HepG2 (cell line): Measurements from ENCODE around the gene RPGRIP1. TPM values are rescaled to one million over a fixed set of nuclear protein-coding genes. Genes with fewer than 3 reads are reported as not detected.

ENCODE experiments used
- CC2D1A ChIP-seq: sonication (generic); formaldehyde crosslinking; IDR thresholded peaks from 2 replicates; pipeline ENCODE4 v1.8.1; 2023; ENCODE audit warnings: mild to moderate bottlenecking, missing genetic modification reagents
- FOXA1 ChIP-seq, 2 experiments: fragments of 450-650 bp in 1 of 2; sonication (generic) in 1 of 2; formaldehyde crosslinking in 1 of 2; IDR thresholded peaks; 2 replicates each; pipeline versions ENCODE4 v1.4.0 to v1.6.1; 2016 to 2020; ENCODE audit warnings: missing genetic modification reagents in 1 of 2
- KLF15 ChIP-seq: sonication (generic); formaldehyde crosslinking; IDR thresholded peaks from 2 replicates; pipeline ENCODE4 v1.8.1; 2023; ENCODE audit warnings: borderline replicate concordance, mild to moderate bottlenecking, inconsistent platforms, missing genetic modification reagents, mixed read lengths
- PRMT3 ChIP-seq: sonication (generic); formaldehyde crosslinking; IDR thresholded peaks from 2 replicates; pipeline ENCODE4 v1.8.1; 2022; ENCODE audit warnings: low read depth, mild to moderate bottlenecking, moderate library complexity, missing genetic modification reagents, borderline replicate concordance
- XRCC5 ChIP-seq: fragments of 200-400 bp; formaldehyde crosslinking; optimal IDR thresholded peaks from 2 replicates; pipeline ENCODE3; 2017; ENCODE audit warnings: mild to moderate bottlenecking, low read length
- ZBTB1 ChIP-seq: sonication (generic); formaldehyde crosslinking; IDR thresholded peaks from 2 replicates; pipeline ENCODE4 v1.4.0; 2020; ENCODE audit warnings: missing genetic modification reagents, borderline replicate concordance
- ZFP82 ChIP-seq: sonication (generic); formaldehyde crosslinking; IDR thresholded peaks from 2 replicates; pipeline ENCODE4 v1.5.1; 2020; ENCODE audit warnings: mild to moderate bottlenecking, missing genetic modification reagents, borderline replicate concordance
- polyA plus RNA-seq, 8 experiments: library from polyadenylated mRNA; depleted of rRNA in 3 of 8; stranded (reverse) in 7 of 8; unstranded in 1 of 8; fragments of >200 nt; fragmentation: Illumina TruSeq in 4 of 8; extraction: Trizol in 4 of 8; gene quantifications; 2 replicates each; pipeline versions ENCODE4 v1.2.1 to v1.2.3, GENCODE V29; 2011 to 2016; ENCODE audit warnings: low read depth in 4 of 8, missing spikeins in 1 of 8, mixed read lengths in 1 of 8; ENCODE audit not compliant: insufficient read depth in 1 of 8
- total RNA-seq, 5 experiments: library from RNA; depleted of rRNA; stranded (reverse); fragments of >200 nt; fragmentation: Illumina TruSeq; extraction: Trizol; gene quantifications; 2 replicates each; pipeline ENCODE4 v1.2.3, GENCODE V29; 2016; ENCODE audit warnings: low read depth in 1 of 5
- TF ChIP-seq, protein P1 (sequence below): sonication (generic); formaldehyde crosslinking; IDR thresholded peaks from 2 replicates; pipeline ENCODE4 v1.4.0; 2020; ENCODE audit warnings: missing genetic modification reagents; ENCODE audit errors: not compliant biosample characterization
- TF ChIP-seq, protein P2 (sequence below): sonication (generic); formaldehyde crosslinking; IDR thresholded peaks from 2 replicates; pipeline ENCODE4 v1.4.0; 2020; ENCODE audit warnings: missing genetic modification reagents, borderline replicate concordance
- TF ChIP-seq, protein P3 (sequence below): sonication (generic); formaldehyde crosslinking; IDR thresholded peaks from 2 replicates; pipeline ENCODE4 v1.5.0; 2020; ENCODE audit warnings: missing genetic modification reagents
- TF ChIP-seq, protein P4 (sequence below): sonication (generic); formaldehyde crosslinking; IDR thresholded peaks from 2 replicates; pipeline ENCODE4 v1.5.1; 2020; ENCODE audit warnings: missing genetic modification reagents, mild to moderate bottlenecking, borderline replicate concordance
- TF ChIP-seq, protein P5 (sequence below): sonication (generic); formaldehyde crosslinking; IDR thresholded peaks from 2 replicates; pipeline ENCODE4 v1.4.0; 2020; ENCODE audit warnings: missing genetic modification reagents, borderline replicate concordance
- TF ChIP-seq, protein P6 (sequence below): IDR thresholded peaks from 2 replicates; pipeline ENCODE4 v1.6.1; 2016; ENCODE audit warnings: low read depth, control low read depth

The RPGRIP1 gene
- total and polyA plus RNA-seq, 2 of the 13 experiments (the other 11 are each of a cell fraction or from before 2014, with no cell fraction given): 0.13 to 1.1 TPM

DNA sequence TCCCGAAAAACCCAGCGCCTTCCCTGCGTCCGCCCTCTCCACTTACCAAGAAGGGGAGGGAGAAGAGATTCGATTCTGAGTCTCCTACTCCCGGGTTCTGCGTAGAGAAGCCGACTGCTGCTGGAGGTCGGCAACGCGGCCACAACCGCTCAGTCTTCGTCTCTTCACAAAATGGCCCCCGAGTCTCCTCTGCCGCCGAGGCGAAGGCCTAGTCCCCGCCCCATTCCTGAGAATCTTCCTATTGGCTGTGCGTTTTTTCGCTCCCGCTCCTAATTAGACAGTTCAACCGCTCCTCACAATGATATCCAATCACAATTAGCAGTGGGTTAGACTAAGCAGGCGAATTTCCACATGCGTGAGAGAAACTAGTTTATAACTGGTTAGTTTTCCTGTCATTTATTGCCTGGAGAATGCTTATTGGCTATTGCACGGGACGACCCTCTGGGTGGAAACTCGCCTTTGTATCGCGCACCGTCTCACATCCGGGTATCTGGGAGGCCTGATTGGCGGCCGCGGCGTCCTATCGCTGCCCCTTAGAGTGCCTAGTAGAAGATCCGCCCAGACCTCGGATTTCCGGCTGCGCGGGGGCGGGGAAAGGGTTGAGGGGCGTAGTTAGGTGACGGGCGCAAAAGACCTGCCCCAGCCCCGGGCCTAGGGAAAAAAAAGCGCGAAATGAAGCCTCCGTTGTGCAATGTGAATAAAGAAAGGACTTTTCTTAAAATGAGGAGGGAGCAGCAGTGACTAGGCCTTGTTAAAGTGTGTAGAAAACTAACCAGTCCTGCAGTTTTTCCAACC, 10.4 kb upstream of the RPGRIP1 start, which contains the start of gene HNRNPC (continued):
- TF ChIP-seq, protein P1, sequence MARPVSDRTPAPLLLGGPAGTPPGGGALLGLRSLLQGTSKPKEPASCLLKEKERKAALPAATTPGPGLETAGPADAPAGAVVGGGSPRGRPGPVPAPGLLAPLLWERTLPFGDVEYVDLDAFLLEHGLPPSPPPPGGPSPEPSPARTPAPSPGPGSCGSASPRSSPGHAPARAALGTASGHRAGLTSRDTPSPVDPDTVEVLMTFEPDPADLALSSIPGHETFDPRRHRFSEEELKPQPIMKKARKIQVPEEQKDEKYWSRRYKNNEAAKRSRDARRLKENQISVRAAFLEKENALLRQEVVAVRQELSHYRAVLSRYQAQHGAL (CRISPR knock-in tag): peak; percentile 94
- TF ChIP-seq, protein P2, sequence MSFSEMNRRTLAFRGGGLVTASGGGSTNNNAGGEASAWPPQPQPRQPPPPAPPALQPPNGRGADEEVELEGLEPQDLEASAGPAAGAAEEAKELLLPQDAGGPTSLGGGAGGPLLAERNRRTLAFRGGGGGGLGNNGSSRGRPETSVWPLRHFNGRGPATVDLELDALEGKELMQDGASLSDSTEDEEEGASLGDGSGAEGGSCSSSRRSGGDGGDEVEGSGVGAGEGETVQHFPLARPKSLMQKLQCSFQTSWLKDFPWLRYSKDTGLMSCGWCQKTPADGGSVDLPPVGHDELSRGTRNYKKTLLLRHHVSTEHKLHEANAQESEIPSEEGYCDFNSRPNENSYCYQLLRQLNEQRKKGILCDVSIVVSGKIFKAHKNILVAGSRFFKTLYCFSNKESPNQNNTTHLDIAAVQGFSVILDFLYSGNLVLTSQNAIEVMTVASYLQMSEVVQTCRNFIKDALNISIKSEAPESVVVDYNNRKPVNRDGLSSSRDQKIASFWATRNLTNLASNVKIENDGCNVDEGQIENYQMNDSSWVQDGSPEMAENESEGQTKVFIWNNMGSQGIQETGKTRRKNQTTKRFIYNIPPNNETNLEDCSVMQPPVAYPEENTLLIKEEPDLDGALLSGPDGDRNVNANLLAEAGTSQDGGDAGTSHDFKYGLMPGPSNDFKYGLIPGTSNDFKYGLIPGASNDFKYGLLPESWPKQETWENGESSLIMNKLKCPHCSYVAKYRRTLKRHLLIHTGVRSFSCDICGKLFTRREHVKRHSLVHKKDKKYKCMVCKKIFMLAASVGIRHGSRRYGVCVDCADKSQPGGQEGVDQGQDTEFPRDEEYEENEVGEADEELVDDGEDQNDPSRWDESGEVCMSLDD: no peak
- TF ChIP-seq FOXA1 (IDR thresholded peaks at IDR 0.05) (no peak), FOXA1 (CRISPR knock-in tag; IDR thresholded peaks at IDR 0.05) (no peak; the same call in 1 of the 2 replicates), CC2D1A (CRISPR knock-in tag) (peak; percentile 80; the same call in 1 of the 2 replicates), ZBTB1 (CRISPR knock-in tag) (no peak), KLF15 (CRISPR knock-in tag) (peak; percentile 56; the same call in 1 of the 2 replicates), PRMT3 (CRISPR knock-in tag) (no peak), XRCC5 (peak; percentile 79), ZFP82 (CRISPR knock-in tag) (no peak)
- TF ChIP-seq, protein P3, sequence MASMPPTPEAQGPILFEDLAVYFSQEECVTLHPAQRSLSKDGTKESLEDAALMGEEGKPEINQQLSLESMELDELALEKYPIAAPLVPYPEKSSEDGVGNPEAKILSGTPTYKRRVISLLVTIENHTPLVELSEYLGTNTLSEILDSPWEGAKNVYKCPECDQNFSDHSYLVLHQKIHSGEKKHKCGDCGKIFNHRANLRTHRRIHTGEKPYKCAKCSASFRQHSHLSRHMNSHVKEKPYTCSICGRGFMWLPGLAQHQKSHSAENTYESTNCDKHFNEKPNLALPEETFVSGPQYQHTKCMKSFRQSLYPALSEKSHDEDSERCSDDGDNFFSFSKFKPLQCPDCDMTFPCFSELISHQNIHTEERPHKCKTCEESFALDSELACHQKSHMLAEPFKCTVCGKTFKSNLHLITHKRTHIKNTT (CRISPR knock-in tag): no peak
- TF ChIP-seq, protein P4, sequence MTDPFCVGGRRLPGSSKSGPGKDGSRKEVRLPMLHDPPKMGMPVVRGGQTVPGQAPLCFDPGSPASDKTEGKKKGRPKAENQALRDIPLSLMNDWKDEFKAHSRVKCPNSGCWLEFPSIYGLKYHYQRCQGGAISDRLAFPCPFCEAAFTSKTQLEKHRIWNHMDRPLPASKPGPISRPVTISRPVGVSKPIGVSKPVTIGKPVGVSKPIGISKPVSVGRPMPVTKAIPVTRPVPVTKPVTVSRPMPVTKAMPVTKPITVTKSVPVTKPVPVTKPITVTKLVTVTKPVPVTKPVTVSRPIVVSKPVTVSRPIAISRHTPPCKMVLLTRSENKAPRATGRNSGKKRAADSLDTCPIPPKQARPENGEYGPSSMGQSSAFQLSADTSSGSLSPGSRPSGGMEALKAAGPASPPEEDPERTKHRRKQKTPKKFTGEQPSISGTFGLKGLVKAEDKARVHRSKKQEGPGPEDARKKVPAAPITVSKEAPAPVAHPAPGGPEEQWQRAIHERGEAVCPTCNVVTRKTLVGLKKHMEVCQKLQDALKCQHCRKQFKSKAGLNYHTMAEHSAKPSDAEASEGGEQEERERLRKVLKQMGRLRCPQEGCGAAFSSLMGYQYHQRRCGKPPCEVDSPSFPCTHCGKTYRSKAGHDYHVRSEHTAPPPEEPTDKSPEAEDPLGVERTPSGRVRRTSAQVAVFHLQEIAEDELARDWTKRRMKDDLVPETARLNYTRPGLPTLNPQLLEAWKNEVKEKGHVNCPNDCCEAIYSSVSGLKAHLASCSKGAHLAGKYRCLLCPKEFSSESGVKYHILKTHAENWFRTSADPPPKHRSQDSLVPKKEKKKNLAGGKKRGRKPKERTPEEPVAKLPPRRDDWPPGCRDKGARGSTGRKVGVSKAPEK (CRISPR knock-in tag): no peak
- TF ChIP-seq, protein P5, sequence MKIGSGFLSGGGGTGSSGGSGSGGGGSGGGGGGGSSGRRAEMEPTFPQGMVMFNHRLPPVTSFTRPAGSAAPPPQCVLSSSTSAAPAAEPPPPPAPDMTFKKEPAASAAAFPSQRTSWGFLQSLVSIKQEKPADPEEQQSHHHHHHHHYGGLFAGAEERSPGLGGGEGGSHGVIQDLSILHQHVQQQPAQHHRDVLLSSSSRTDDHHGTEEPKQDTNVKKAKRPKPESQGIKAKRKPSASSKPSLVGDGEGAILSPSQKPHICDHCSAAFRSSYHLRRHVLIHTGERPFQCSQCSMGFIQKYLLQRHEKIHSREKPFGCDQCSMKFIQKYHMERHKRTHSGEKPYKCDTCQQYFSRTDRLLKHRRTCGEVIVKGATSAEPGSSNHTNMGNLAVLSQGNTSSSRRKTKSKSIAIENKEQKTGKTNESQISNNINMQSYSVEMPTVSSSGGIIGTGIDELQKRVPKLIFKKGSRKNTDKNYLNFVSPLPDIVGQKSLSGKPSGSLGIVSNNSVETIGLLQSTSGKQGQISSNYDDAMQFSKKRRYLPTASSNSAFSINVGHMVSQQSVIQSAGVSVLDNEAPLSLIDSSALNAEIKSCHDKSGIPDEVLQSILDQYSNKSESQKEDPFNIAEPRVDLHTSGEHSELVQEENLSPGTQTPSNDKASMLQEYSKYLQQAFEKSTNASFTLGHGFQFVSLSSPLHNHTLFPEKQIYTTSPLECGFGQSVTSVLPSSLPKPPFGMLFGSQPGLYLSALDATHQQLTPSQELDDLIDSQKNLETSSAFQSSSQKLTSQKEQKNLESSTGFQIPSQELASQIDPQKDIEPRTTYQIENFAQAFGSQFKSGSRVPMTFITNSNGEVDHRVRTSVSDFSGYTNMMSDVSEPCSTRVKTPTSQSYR (CRISPR knock-in tag): peak; percentile 54
- TF ChIP-seq, protein P6, sequence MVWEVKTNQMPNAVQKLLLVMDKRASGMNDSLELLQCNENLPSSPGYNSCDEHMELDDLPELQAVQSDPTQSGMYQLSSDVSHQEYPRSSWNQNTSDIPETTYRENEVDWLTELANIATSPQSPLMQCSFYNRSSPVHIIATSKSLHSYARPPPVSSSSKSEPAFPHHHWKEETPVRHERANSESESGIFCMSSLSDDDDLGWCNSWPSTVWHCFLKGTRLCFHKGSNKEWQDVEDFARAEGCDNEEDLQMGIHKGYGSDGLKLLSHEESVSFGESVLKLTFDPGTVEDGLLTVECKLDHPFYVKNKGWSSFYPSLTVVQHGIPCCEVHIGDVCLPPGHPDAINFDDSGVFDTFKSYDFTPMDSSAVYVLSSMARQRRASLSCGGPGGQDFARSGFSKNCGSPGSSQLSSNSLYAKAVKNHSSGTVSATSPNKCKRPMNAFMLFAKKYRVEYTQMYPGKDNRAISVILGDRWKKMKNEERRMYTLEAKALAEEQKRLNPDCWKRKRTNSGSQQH: 0 out of 2 replicates have a peak, but pooled peaks have one; percentile 65
